Stomach (tissue), 4 donors: ENCODE results near the gene BST2.

ENCODE experiments used
- CTCF ChIP-seq, 7 experiments: fragments of 450-650 bp in 4 of 7; fragments of 200-600 bp in 3 of 7; sonication (generic) in 3 of 7; IDR thresholded peaks; one replicate each; pipeline ENCODE4 v1.5.1; 2016 to 2019; ENCODE audit warnings: antibody characterized with exemption in 7 of 7, control low read depth in 2 of 7, mild to moderate bottlenecking in 1 of 7
- EP300 ChIP-seq: sonication (generic); formaldehyde crosslinking; IDR thresholded peaks from one replicate; pipeline ENCODE4 v1.6.1; 2017; ENCODE audit warnings: antibody characterized with exemption
- POLR2A ChIP-seq, 4 donors: fragments of 450-650 bp; IDR thresholded peaks; one replicate each; pipeline ENCODE4 v1.6.1; 2016; ENCODE audit warnings: antibody characterized with exemption in 4 of 4, control low read depth in 2 of 4, mild to moderate bottlenecking in 1 of 4, moderate library complexity in 1 of 4
- POLR2AphosphoS5 ChIP-seq, 3 donors: sonication (generic); formaldehyde crosslinking; IDR thresholded peaks; one replicate each; pipeline ENCODE4 v1.6.1; 2016; ENCODE audit warnings: antibody characterized with exemption in 3 of 3

- TF ChIP-seq POLR2AphosphoS5 (IDR thresholded peaks at IDR 0.05) (no peak), POLR2A (IDR thresholded peaks at IDR 0.05) (no peak), CTCF (IDR thresholded peaks at IDR 0.05) (no peak), EP300 (no peak)
Observed at GRCh38 chr19:17436094-17436873, 30.9 kb upstream of the BST2 start.
